HL-60 (cell line): ENCODE data around the gene SCLY.

Source experiments
- CTCF ChIP-seq: IDR thresholded peaks from one replicate; pipeline ENCODE4 v1.5.1; 2011; ENCODE audit warnings: low read length, control low read depth, inconsistent platforms; ENCODE audit not compliant: insufficient read depth
- GABPA ChIP-seq: IDR thresholded peaks from 2 replicates; pipeline ENCODE4 v1.6.1; 2012; ENCODE audit warnings: low read depth
- POLR2AphosphoS5 ChIP-seq: IDR thresholded peaks from 2 replicates; pipeline ENCODE4 v1.6.1; 2012; ENCODE audit warnings: low read depth
- REST ChIP-seq: IDR thresholded peaks from 2 replicates; pipeline ENCODE4 v1.6.1; 2012; ENCODE audit warnings: low read depth; ENCODE audit not compliant: insufficient replicate concordance
- SPI1 ChIP-seq: IDR thresholded peaks from 2 replicates; pipeline ENCODE4 v1.6.1; 2012; ENCODE audit warnings: low read depth, mild to moderate bottlenecking, borderline replicate concordance

GRCh38 chr2:238145046-238145445 lies 84.2 kb downstream of the SCLY start:
- no peak for TF ChIP-seq CTCF
- no peak for TF ChIP-seq POLR2AphosphoS5
- no peak for TF ChIP-seq GABPA
- TF ChIP-seq REST: no peak
- TF ChIP-seq SPI1: no peak
